K562 (cell line): ENCODE results near the gene CFAP126. TPM values are rescaled to one million over a fixed set of nuclear protein-coding genes. Genes with fewer than 3 reads are reported as not detected.

ENCODE experiments used
- CEBPB ChIP-seq: fragments of 450-650 bp; IDR thresholded peaks from 2 replicates; pipeline ENCODE4 v1.6.1; 2016; ENCODE audit warnings: missing genetic modification characterization, missing compliant biosample characterization
- CTBP1 ChIP-seq: fragments of 450-650 bp; IDR thresholded peaks from 2 replicates; pipeline ENCODE4 v1.6.1; 2016; ENCODE audit warnings: borderline replicate concordance
- EGR1 ChIP-seq: fragments of 450-650 bp; conservative IDR thresholded peaks from 2 replicates; pipeline ENCODE4 v1.6.1; 2017; ENCODE audit warnings: mild to moderate bottlenecking
- EWSR1 ChIP-seq: fragments of 450-650 bp; IDR thresholded peaks from 2 replicates; pipeline ENCODE4 v1.6.1; 2018; ENCODE audit warnings: borderline replicate concordance, mild to moderate bottlenecking, low read depth, moderate library complexity; ENCODE audit not compliant: partially characterized antibody
- FOSL1 ChIP-seq: fragments of 200-800 bp; sonication (Bioruptor generic); conservative IDR thresholded peaks from 2 replicates; pipeline ENCODE4 v1.6.1; 2016; ENCODE audit warnings: missing genetic modification characterization, missing compliant biosample characterization
- HDAC8 ChIP-seq: fragments of 450-650 bp; IDR thresholded peaks from 2 replicates; pipeline ENCODE4 v1.6.1; 2016; ENCODE audit warnings: mild to moderate bottlenecking, missing genetic modification characterization, moderate library complexity, missing compliant biosample characterization
- HNRNPL ChIP-seq: fragments of 200-400 bp; formaldehyde crosslinking; IDR thresholded peaks from 2 replicates; pipeline ENCODE4 v1.6.1; 2017; ENCODE audit warnings: low read depth, mild to moderate bottlenecking, low read length
- MEIS2 ChIP-seq: fragments of 450-650 bp; IDR thresholded peaks from 2 replicates; pipeline ENCODE4 v1.6.1; 2014; ENCODE audit warnings: mild to moderate bottlenecking; ENCODE audit not compliant: partially characterized antibody
- MGA ChIP-seq: fragments of 450-650 bp; IDR thresholded peaks from 2 replicates; pipeline ENCODE4 v1.6.1; 2016; ENCODE audit warnings: mild to moderate bottlenecking, moderate library complexity
- MTA2 ChIP-seq: fragments of 450-650 bp; IDR thresholded peaks from 2 replicates; pipeline ENCODE4 v1.6.1; 2016; ENCODE audit warnings: low read depth
- POLR2H ChIP-seq: IDR thresholded peaks from 2 replicates; pipeline ENCODE4 v1.6.1; 2016; ENCODE audit warnings: missing genetic modification characterization, low read depth, mild to moderate bottlenecking, control low read depth, missing compliant biosample characterization, moderate library complexity
- PTBP1 ChIP-seq: fragments of 200-400 bp; formaldehyde crosslinking; IDR thresholded peaks from 2 replicates; pipeline ENCODE4 v1.6.1; 2017; ENCODE audit warnings: low read depth, low read length
- SREBF2 ChIP-seq: sonication (generic); formaldehyde crosslinking; IDR thresholded peaks from 2 replicates; pipeline ENCODE4 v1.4.0; 2020; ENCODE audit warnings: mild to moderate bottlenecking, missing genetic modification reagents
- ZNF184 ChIP-seq: sonication (generic); formaldehyde crosslinking; IDR thresholded peaks from 2 replicates; pipeline ENCODE4 v1.5.0; 2020; ENCODE audit warnings: missing genetic modification reagents
- ZNF445 ChIP-seq: fragments of 250-450 bp; sonication (Bioruptor Pico); IDR thresholded peaks from 2 replicates; pipeline ENCODE4 v1.4.0; 2020; ENCODE audit warnings: low read depth, mild to moderate bottlenecking, moderate library complexity
- ZNF778 ChIP-seq: fragments of 450-650 bp; formaldehyde crosslinking; IDR thresholded peaks from 2 replicates; pipeline ENCODE4 v1.4.0; 2020; ENCODE audit warnings: mild to moderate bottlenecking, moderate library complexity
- polyA plus RNA-seq, 8 experiments: library from polyadenylated mRNA; depleted of rRNA in 4 of 8; stranded (reverse) in 5 of 8; unstranded in 3 of 8; fragments of >200 nt; fragmentation: Nextera tagmentation in 2 of 8; fragmentation: Illumina TruSeq in 1 of 8; extraction: Ambion mirVana in 2 of 8; extraction: Trizol in 1 of 8; gene quantifications; 2 replicates each; pipeline versions ENCODE4 v1.2.1 to v1.2.3, GENCODE V29; 2011 to 2014; ENCODE audit warnings: inconsistent platforms in 1 of 8, missing spikeins in 1 of 8
- total RNA-seq, 7 experiments: library from RNA; depleted of rRNA in 6 of 7; stranded (reverse); fragments of >200 nt in 6 of 7; fragmentation: Illumina TruSeq in 2 of 7; extraction: Trizol in 2 of 7; gene quantifications; 2 replicates each; pipeline versions ENCODE4 v1.2.1 to v1.2.3, GENCODE V29; 2011 to 2021; ENCODE audit warnings: low replicate concordance in 1 of 7

The CFAP126 gene
- total and polyA plus RNA-seq, 9 of the 15 experiments (the other 6 are each of a cell fraction or from before 2014, with no cell fraction given): not detected

GRCh38 chr1:161407451-161407985 lies 39.8 kb upstream of the CFAP126 start (continued):
- TF ChIP-seq EWSR1: no peak
- TF ChIP-seq CTBP1: 0 out of 2 replicates have a peak, but pooled peaks have one; percentile 18
- TF ChIP-seq HNRNPL: no peak
- TF ChIP-seq FOSL1 (tag): no peak
- no peak for TF ChIP-seq MTA2
- TF ChIP-seq MEIS2: no peak
- no peak for TF ChIP-seq ZNF778 (CRISPR knock-in tag)
- no peak for TF ChIP-seq ZNF184 (CRISPR knock-in tag)
- TF ChIP-seq ZNF445 (CRISPR knock-in tag): no peak
- no peak for TF ChIP-seq PTBP1
- no peak for TF ChIP-seq EGR1
- TF ChIP-seq MGA: peak; percentile 47
- no peak for TF ChIP-seq SREBF2 (CRISPR knock-in tag)
- TF ChIP-seq HDAC8 (tag): no peak
- no peak for TF ChIP-seq POLR2H (tag)
- TF ChIP-seq CEBPB (tag): no peak
